CD4-positive, alpha-beta T cell treated with Interleukin-17A for 4 hours (primary cell): ENCODE results near the gene HOXC10.

ENCODE experiments used
- DNase-seq: peaks from one replicate; pipeline ENCODE4 v3.0.0-alpha.2; 2020; ENCODE audit warnings: mixed read lengths

HOXC10 gene

DNA sequence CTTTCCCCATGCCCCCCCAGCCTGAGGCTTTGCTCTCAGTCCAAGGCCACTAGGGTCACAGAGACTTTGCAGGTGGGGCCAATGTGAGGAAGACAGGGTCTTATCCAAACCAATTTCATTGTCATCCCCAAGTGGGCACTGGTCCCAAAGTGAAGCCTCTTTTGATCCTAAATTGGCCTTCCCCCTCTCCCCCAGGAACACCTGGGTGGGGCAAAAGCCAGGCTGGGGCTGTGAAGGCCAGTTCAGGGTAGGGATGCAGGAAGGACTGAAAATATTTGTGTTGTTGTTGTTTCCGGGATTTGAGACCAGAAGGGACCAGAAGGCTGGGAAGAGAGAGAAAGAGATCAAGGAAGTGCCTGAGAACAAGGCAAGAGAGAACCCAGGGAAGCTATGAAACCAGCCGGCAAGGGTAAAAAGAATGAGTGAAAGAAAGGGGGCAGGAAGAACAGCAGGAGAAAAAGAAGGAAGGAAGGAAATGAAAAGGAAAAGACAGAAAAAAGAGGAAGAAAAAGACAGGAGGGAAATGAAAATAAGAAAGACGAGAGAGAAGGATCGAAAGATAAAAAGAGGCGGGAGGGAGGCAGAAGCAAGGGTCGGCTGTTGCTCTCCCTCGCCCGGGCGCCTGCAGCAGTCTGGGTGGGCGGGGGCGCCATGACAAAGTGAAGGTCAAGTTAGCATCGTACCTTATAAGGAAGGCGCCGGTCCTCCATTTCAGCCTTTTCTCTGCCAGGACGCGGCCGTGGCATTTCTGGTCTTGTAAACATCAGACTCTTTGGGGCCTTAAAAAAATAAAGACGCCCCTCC, 19.5 kb upstream of the HOXC10 start:
- no peak for DNase-seq

DNA sequence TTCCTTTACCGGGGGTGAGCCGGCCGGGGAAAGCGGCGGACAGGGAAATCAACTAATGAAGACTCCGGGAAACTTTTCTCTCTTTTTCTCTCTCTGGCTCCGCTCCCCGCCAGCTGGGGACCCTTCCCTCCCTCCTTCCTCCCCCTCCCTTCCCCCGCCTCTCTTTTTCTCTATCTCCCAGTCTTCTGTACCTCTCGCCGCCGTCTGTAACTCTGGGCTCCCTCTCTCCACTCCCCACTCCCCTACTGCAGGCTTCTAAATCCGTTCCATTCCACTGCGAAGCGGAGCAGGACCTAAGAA, 18.9 kb upstream of the HOXC10 start:
- no peak for DNase-seq

DNA sequence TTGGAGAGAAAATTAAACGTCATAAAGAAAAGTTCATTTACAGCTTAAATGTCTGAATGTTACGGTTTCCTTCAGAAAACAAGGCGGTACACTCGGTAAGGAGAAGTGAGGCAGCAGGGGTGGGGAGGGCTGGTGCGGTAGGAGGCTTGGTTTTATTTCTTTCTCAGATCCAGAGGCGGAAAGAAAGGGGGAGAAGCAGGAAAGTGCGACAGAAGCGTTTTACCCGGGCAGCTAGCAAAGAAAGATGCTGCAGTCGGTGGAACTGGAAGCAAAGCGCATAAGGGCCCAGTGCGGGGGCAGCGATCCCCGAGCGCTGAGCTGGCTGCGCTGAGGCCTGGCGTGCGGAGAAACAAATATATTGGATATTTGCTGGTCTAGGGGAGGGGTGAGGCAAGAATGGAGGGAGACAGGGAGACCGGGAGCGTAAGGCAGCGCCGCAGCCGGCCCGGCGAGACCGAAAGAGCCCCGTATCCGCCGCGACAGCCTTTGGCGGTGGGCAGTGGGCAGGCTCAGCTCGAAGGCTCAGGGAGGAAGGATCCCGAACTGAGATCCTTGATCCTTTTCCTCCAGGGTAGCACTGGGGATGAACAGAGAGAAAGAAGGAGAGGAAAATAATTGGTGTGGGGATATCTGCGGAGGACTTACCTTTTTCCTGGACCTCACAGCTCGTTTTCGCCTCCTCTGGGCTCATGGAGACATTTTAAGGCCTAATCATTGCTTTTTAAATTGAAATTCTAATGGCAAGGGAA, 18.4 kb upstream of the HOXC10 start:
- DNase-seq: no peak

DNA sequence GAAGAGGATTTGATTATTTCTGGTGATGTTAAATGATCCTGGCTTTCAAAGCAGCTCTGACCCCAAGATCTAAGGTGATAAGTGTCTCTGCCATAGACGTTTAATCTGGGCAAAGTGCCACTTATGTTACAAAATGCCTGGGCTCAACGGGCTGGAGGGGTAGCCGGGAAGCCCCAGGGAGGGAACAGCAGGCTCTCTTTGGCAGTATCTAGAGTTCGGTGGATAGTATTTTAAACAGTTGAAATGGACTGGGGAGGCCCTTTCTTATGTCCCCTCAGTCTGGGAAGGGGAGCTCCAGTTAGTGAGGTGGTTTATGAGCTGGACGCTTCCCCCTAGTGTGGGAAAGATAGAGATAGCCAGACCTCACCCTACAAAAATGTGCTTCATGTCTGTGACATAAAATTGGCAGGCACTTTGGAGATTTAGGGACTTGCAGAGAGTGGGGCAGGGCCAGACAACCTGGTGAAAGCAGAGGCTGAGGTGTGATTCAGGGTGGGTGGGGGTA, 17.5 kb upstream of the HOXC10 start:
- DNase-seq: no peak

DNA sequence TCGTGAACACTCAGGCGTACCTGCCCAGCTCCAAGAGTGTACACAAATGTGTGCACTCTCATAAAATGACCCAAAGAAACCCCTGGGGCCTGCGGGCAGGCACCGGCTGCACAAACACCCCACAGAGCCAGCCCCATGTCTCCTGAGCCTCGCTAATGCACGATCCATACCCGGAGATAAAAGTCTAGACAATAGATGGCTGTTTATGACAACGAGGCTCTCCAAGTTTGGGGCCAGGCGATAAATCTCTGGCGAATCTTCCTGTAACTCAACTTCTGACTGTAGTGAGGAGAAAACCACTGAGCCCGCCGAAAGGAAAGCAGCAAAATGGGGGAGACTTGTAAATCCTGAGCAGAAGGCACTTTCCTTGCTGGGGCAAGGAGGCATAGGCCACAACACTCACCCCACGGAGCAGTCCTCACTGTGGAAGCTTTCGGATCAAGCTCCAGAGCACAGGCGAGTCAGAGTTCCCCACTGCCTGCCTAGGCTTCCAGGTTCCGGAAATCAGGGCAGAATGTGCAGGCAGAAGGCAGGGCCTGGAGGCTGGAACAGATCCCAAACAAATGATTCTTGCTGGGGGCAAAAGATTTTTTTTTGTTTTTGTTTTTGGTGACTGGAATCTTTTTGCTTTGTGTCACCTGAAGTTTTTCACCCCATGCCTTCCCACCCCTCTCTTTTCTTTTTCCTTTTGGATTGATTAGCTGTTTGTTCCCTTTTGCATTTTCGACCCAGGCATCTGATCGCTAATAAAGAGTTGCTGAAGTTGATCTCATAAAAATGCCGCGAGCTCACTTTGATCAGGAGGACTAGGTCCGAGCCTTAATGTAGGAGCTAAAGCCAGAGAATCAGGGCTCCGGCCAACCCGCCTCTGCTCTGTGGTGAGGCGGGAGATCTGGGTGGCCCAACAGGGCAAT, 16.5 kb upstream of the HOXC10 start:
- no peak for DNase-seq

DNA sequence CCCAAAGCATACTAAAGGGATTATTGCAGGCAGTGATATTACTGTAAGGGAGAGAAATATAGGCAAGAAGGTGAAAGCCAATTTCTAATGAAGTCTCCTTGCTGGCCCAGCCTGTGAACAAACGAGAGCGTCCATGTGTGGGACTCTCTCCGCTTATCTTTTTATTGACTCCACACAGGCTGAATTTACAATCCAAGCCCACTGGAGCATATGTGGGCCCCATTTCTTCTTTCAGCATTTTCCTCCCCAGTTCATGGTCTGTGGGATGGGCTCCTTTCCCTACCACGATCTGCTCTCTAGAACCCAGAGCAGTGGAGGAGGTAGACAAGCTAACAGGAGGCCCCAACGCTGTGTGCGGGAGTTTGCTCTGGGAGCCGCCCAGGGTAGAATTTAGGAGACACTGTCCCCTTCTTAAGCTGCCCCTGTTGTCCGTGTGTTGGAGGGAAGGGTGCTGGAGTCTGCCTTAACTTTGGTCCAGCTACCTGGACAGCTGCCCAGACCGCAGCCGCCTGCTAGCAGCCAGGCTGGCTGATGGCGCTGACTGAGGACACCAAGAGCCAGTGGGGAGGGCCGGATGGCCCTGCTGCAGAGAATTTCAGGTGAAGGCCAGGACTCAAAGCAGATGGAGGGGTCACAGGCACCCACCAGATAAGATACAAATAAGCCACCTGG, 15.2 kb upstream of the HOXC10 start:
- no peak for DNase-seq

DNA sequence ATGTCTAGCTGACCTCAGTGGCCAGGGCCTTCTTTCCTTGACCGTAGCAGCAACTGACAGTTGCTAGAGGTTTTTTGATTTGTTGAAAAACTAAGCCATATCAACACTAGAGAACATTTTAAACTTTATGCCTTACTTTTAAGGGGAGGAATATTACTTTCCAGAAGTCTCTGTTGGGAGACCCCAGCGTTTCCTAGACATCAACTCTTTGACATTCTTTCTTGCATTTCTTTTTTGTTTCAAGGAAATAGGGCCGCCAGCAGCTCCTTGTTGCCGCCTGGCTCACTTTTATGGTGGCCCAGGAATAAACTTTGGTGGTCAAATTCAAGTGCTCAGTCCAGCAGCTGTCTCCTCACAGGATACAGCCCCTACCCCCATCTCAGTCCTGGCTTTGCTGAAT, 14.5 kb upstream of the HOXC10 start:
- no peak for DNase-seq

DNA sequence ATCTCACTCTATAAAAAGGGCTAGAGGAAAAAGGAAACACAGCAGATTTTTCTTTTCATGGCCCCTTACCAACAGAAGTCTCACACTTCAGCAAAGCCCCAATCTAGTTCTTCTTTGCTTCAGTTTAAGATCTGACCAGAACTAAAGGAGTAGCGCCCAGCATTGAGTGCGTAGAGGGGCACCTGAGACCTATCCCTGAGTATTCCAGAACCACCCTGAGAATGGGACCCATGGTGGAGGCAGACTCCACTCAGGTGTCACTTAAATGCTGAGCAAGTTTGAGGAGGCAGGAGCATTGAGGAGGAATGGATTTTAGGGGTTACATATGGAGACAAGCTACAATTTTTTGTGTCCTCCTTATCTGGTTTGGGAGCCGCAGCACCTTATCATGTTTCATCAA, 13.8 kb upstream of the HOXC10 start:
- DNase-seq: no peak

DNA sequence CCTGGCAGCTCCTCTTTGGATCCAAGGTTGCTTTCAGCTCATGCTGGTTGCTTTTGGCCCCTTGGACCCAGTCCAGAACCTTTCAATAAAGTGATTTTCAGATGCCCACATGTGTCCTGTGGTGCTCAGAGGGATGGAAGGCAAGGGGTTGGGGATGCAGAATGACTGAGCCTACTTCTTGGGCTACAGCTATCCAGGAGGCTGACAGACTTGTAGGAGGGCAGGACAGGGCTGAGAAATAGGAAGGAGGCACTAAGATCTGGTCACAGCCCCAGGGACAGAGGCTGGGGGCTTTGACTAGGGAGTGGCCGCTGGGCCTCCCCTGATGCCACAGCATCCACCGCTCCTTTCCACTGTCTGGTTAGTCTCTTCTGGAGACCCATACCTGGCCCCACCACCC, 13.3 kb upstream of the HOXC10 start:
- DNase-seq: no peak

DNA sequence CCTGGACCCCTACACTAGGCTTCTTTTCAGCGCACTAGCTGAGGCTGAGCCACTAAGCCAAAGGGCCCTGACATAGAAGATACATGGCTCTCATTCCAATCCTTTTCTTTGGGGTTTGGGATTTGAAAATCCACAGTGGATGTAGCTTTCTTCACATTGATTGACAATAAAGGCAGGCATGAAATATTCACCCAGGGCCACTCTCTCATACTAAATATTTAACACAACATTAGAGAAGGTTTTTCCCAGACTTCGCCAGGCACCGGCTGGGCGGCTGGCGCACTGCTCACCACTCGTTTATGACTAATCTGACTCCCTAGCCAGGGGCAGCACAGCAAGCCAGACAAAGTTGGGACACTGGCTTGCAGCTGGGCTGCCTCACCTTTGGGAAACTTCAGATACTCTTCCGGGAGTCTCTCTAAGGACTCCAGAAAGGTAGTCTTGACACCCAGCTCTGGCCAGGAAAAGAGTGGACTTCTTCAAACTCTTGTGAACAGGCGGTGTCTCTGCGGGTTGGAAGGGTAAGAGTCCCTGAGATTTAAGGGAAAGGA, 12.7 kb upstream of the HOXC10 start:
- DNase-seq: no peak

DNA sequence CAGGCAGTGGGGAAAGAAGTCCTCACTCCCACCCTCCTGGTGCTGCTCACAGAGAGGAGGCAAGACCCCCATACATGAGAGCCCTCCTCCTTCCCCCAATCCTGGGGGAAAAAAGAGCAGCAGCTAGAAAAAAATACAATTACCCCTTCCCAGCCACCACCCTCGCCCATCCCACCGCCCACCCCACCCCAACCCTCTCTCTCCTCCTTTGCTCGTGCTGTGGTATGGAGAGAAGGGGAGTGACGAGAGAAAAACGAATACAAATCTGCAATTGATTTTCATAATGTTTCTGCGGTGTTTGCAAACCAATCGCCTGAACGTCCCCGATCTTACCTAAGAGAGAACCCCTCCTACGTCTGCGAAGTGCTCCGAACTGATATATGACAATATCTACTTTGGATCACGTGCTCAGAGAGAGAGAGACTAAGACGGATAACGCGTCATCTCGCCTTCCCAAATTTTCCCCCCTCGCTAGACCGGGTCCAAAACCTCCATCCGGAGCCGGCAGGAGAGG, 12.2 kb upstream of the HOXC10 start, which contains the start of gene HOXC11:
Gene HOXC11, plus strand, starts transcription at position 405 of the 514 bp plus-strand sequence. CDS start 116 bp downstream, outside the sequence.
- no peak for DNase-seq

DNA sequence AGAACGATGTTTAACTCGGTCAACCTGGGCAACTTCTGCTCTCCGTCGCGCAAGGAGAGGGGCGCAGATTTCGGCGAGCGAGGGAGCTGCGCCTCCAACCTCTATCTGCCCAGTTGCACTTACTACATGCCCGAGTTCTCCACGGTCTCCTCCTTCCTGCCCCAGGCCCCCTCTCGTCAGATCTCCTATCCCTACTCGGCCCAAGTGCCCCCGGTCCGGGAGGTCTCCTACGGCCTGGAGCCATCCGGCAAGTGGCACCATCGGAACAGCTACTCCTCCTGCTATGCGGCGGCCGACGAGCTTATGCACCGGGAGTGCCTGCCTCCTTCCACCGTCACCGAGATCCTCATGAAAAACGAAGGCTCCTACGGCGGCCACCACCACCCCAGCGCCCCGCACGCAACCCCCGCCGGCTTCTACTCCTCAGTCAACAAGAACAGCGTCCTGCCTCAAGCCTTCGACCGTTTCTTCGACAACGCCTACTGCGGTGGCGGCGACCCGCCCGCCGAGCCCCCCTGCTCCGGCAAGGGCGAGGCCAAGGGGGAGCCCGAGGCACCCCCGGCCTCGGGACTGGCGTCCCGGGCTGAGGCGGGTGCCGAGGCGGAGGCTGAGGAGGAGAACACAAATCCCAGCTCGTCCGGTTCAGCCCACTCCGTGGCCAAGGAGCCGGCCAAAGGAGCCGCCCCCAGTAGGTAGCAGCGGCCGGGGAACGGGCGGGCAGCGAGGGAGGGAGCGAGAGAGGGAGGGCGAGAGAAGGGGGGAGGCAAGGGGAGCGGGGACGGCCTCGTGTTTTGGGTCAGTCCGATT, 11.5 kb upstream of the HOXC10 start:
- peak; percentile 16 for DNase-seq

DNA sequence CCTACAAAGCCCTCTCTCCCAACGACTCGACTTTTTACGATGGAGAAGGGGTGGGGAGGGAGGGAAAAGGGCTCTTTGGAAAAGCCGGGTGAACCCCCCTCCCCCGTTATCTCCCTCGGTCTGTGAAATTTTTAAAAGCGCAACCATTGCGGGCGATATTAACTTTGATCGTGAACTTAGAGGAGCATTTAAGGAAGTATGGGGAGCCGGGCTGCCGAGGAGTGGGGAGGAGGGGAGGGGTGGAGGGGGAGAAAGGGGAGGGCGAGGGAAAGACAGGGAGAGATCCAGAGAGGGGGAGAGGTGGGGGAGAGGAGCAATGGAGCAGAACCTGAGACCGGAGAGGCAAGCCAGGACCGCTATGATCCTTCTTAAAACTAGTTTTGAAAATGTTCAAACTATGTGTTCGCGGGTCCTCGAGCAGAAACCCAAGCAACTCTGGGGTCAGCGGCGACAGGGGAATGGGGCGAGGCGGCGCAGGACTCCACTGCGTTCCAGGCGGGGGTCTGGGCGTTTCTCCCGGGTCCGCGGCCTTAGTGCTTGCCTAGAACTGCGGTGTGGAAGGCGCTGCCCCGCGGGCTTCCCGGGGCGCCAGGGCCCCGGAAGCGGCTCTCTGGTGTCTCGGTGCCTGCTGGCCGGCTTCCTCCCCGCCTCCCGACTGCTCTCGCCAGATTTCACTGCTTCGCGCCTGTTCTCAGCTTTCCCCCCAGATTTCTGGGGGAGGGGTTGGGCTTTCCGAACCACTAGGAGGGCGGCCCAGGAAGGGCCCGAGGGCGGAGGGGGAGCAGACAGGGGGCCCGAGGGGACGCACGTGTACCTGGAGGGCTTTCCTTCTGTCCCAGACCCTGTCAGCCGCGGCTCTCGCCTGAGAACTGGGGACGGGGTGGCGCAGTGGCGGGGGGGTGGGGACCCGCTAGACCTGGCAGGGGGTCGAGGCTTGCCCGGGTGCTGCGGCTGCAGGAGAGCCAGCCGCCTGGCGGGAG, 10.6 kb upstream of the HOXC10 start, which contains the start of gene HOTAIR:
Gene HOTAIR, minus strand, starts transcription at position 871 of the 980 bp plus-strand sequence.
- DNase-seq: peak; percentile 47

DNA sequence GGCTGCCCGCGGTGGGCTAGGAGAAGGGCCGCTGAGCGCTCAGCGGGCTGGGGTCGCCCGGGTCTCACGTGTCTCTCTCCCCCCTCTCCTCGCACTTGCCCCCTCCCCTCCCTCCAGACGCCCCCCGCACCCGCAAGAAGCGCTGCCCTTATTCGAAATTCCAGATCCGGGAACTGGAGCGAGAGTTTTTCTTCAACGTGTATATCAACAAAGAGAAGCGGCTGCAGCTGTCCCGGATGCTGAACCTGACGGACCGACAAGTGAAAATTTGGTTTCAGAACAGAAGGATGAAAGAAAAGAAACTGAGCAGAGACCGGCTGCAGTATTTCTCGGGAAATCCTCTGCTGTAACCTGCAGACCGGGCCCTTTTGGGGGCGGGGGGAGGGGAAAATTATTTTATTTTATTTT, 9.9 kb upstream of the HOXC10 start:
- DNase-seq: no peak

DNA sequence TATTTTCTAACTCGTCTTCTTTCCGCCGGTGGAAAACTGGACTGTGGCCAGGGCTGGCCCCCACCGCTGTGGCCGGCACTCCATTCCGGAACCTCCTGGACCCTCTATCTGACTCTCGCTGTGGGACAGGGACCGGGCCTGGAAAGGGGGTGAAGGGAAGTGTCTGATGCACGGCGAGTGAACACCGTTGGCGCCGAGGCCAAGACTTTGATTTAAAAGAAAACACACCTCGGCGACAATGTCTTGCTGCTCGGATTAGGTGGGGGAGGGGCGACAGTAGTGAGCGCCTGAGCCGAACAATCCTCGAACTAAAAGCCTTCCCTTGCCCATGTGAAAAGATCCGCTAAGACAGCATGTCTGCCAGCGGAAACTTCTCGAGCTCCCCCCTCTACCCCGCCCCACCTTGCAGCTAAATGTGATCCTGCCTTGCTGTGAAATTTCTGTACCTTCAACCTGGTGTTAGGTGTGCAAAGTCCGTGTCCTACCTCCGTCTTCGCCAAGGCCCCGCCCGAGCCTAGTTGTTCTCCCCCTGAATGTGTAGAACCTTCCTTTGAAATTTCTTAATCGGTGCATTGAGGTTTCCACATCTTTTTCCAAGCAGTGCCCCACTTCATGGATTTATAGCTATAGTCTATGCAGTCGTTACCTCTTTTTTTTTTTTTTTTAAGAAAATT, 9.3 kb upstream of the HOXC10 start:
- DNase-seq: no peak

DNA sequence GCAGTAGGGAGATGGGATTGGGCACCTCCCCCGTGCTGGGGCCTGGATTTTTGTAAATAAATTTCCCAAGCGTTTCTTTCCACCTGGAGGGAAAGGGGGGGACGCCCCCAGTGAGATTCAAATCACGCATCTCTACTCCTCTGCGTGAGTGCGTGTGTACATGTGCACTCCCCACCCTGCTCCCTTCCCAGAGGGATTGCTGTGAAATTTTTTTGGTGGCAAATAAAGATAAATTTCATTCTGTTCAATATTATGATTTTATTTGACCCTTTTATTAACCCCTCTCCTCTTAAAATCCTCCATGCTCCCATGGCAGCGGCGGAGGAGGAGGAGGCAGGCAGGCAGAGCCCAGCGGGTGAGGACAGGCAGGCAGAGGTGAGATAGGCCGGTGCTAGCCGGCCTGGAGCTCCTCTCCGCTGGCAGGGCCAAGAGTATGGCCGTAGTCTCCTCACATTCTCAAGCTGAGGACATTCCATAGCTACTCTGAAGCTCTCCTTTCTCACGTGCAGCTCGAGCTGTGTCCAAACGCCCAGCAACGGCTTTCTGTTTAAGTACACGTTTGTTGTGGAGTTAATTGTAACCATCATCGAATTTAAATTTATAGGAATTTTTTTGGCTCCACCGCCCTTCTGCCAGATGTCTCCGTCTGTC, 8.6 kb upstream of the HOXC10 start:
- DNase-seq: no peak

DNA sequence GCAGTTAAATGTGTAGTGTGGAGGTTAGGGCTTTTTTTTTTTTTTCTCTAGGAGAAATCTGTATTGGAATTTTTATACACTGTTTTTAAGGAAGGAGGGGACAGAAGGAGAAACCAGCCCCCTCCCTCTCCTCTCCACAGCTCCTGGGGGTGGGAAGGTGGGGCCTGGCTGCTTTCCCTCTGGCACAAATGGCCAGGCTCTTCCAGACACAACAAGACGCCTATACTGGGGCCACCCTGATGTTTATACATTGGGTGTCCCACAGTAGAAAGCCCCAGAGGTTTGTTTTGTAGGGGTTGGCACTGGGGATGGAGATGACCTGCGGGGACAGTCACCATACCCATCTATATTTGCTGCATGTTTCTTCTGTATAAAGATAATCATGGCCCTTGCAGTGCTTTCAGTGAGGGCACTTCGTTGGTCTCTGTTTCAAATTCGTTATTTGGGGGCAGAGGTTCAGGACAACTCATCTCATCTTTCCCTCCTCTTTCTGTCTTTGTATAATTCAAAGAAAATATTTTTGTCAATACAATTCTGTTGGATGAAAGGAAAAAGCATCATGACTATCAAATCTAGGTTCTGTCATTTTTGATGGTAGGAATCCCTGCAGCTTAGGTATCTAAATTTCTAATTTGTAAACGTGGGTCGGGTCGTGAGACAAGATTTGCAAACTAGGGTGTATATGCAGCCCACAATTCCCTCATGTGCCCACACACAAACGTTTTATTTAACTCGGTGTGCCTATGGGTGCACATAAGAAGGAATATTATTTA, 7.9 kb upstream of the HOXC10 start:
- no peak for DNase-seq
